HEK293 (cell line): ENCODE data around the gene SDHAF1.

Source experiments
- CTCF ChIA-PET: fragments of 350-600 bp; formaldehyde crosslinking; extraction: SDS; loops from one replicate; lab custom pipeline; 2021; ENCODE audit warnings: antibody characterized with exemption; lab: Yijun Ruan, JAX
- POLR2A ChIA-PET: fragments of 300-600 bp; formaldehyde crosslinking; extraction: SDS; loops from one replicate; lab custom pipeline; 2020; ENCODE audit warnings: antibody characterized with exemption, inconsistent platforms; lab: Yijun Ruan, JAX
- H3K27ac ChIP-seq: fragments of 200-500 bp; sonication (Bioruptor generic); 2 replicates; pipeline ENCODE4 v1.5.1; 2014; ENCODE audit warnings: low read depth, low read length, control low read depth, inconsistent platforms; ENCODE audit errors: extremely low read depth
- H3K36me3 ChIP-seq, 2 experiments: fragments of 200-500 bp in 1 of 2; sonication (Bioruptor generic) in 1 of 2; 1 replicate in 1 of 2; 2 replicates in 1 of 2; pipeline ENCODE4 v1.5.1; 2014 to 2017; ENCODE audit warnings: inconsistent platforms in 2 of 2, low read length in 2 of 2; ENCODE audit not compliant: control insufficient read depth in 2 of 2, insufficient read depth in 1 of 2
- H3K4me1 ChIP-seq: fragments of 200-500 bp; sonication (Bioruptor generic); 2 replicates; pipeline ENCODE4 v1.5.1; 2014; ENCODE audit warnings: mild to moderate bottlenecking, low read length, inconsistent platforms; ENCODE audit not compliant: control insufficient read depth, insufficient read depth
- H3K4me3 ChIP-seq: 2 replicates; pipeline ENCODE4 v1.5.1; 2011; ENCODE audit warnings: low read depth, mild to moderate bottlenecking, control low read depth, low read length, moderate library complexity
- H3K9me3 ChIP-seq: fragments of 200-500 bp; sonication (Bioruptor generic); 2 replicates; pipeline ENCODE4 v1.5.1; 2014; ENCODE audit warnings: low read depth, low read length, inconsistent platforms; ENCODE audit not compliant: control insufficient read depth, insufficient read depth
- BCL11B ChIP-seq: fragments of 450-650 bp; formaldehyde crosslinking; IDR thresholded peaks from 2 replicates; pipeline ENCODE4 v1.5.1; 2016; ENCODE audit warnings: low read depth, missing biosample characterization, missing genetic modification characterization
- EGR2 ChIP-seq: fragments of 450-650 bp; formaldehyde crosslinking; IDR thresholded peaks from 2 replicates; pipeline ENCODE4 v1.5.1; 2016; ENCODE audit warnings: low read depth, missing biosample characterization, missing genetic modification characterization
- FEZF1 ChIP-seq: fragments of 450-650 bp; formaldehyde crosslinking; IDR thresholded peaks from 2 replicates; pipeline ENCODE4 v1.5.1; 2016; ENCODE audit warnings: missing biosample characterization, missing genetic modification characterization
- GLI2 ChIP-seq: fragments of 450-650 bp; formaldehyde crosslinking; IDR thresholded peaks from 2 replicates; pipeline ENCODE4; 2017; ENCODE audit warnings: missing biosample characterization, missing genetic modification characterization, low read depth, borderline replicate concordance
- KLF16 ChIP-seq: fragments of 450-650 bp; formaldehyde crosslinking; IDR thresholded peaks from 2 replicates; pipeline ENCODE4 v1.5.1; 2017; ENCODE audit warnings: missing biosample characterization, missing genetic modification characterization
- OSR2 ChIP-seq: fragments of 450-650 bp; formaldehyde crosslinking; IDR thresholded peaks from 2 replicates; pipeline ENCODE4 v1.5.1; 2016; ENCODE audit warnings: missing biosample characterization, missing genetic modification characterization
- PRDM2 ChIP-seq: fragments of 450-650 bp; formaldehyde crosslinking; IDR thresholded peaks from 2 replicates; pipeline ENCODE4 v1.5.1; 2016; ENCODE audit warnings: missing biosample characterization, missing genetic modification characterization, borderline replicate concordance
- SALL2 ChIP-seq: fragments of 450-650 bp; formaldehyde crosslinking; IDR thresholded peaks from 2 replicates; pipeline ENCODE4 v1.5.0; 2017; ENCODE audit warnings: missing biosample characterization, mild to moderate bottlenecking, missing genetic modification characterization, borderline replicate concordance
- SETDB1 ChIP-seq: IDR thresholded peaks from one replicate; pipeline ENCODE4 v1.6.1; 2017; ENCODE audit warnings: mild to moderate bottlenecking, low read length, moderate library complexity, mixed read lengths; ENCODE audit not compliant: insufficient read length
- SP2 ChIP-seq: fragments of 450-650 bp; formaldehyde crosslinking; IDR thresholded peaks from 2 replicates; pipeline ENCODE4 v1.5.1; 2016; ENCODE audit warnings: missing biosample characterization, missing genetic modification characterization
- TRIM28 ChIP-seq: IDR thresholded peaks from 2 replicates; pipeline ENCODE4 v1.6.1; 2011; ENCODE audit warnings: low read length, control low read depth, borderline replicate concordance
- ZBTB20 ChIP-seq: fragments of 450-650 bp; formaldehyde crosslinking; IDR thresholded peaks from 2 replicates; pipeline ENCODE4 v1.5.1; 2016; ENCODE audit warnings: missing biosample characterization, missing genetic modification characterization
- ZBTB6 ChIP-seq: fragments of 450-650 bp; formaldehyde crosslinking; IDR thresholded peaks from 2 replicates; pipeline ENCODE4 v1.5.1; 2017; ENCODE audit warnings: missing biosample characterization, missing genetic modification characterization
- ZFHX2 ChIP-seq: fragments of 450-650 bp; formaldehyde crosslinking; conservative IDR thresholded peaks from 2 replicates; pipeline ENCODE4 v1.5.1; 2016; ENCODE audit warnings: missing biosample characterization, missing genetic modification characterization
- ZFP69B ChIP-seq: fragments of 450-650 bp; formaldehyde crosslinking; IDR thresholded peaks from 2 replicates; pipeline ENCODE4 v1.5.1; 2016; ENCODE audit warnings: missing biosample characterization, missing genetic modification characterization
- ZNF132 ChIP-seq: fragments of 450-650 bp; formaldehyde crosslinking; IDR thresholded peaks from 2 replicates; pipeline ENCODE4 v1.5.1; 2017; ENCODE audit warnings: missing biosample characterization, missing genetic modification characterization, borderline replicate concordance
- ZNF184 ChIP-seq: fragments of 450-650 bp; IDR thresholded peaks from 2 replicates; pipeline ENCODE4 v1.5.1; 2018; ENCODE audit warnings: missing biosample characterization, mild to moderate bottlenecking, missing genetic modification characterization
- ZNF2 ChIP-seq: fragments of 450-650 bp; formaldehyde crosslinking; IDR thresholded peaks from 2 replicates; pipeline ENCODE4 v1.5.1; 2016; ENCODE audit warnings: missing biosample characterization, missing genetic modification characterization
- ZNF362 ChIP-seq: fragments of 450-650 bp; formaldehyde crosslinking; IDR thresholded peaks from 2 replicates; pipeline ENCODE4 v1.5.1; 2016; ENCODE audit warnings: missing biosample characterization, missing genetic modification characterization
- ZNF366 ChIP-seq: fragments of 450-650 bp; formaldehyde crosslinking; conservative IDR thresholded peaks from 2 replicates; pipeline ENCODE4 v1.5.1; 2016; ENCODE audit warnings: missing biosample characterization, missing genetic modification characterization
- ZNF433 ChIP-seq: fragments of 450-650 bp; formaldehyde crosslinking; IDR thresholded peaks from 2 replicates; pipeline ENCODE4 v1.5.1; 2016; ENCODE audit warnings: missing biosample characterization, missing genetic modification characterization, low read depth
- ZNF449 ChIP-seq: fragments of 450-650 bp; formaldehyde crosslinking; IDR thresholded peaks from 2 replicates; pipeline ENCODE4 v1.5.1; 2017; ENCODE audit warnings: missing biosample characterization, mild to moderate bottlenecking, missing genetic modification characterization, moderate library complexity
- ZNF621 ChIP-seq: fragments of 450-650 bp; formaldehyde crosslinking; IDR thresholded peaks from 2 replicates; pipeline ENCODE4 v1.5.1; 2017; ENCODE audit warnings: missing biosample characterization, missing genetic modification characterization
- ZNF623 ChIP-seq: fragments of 450-650 bp; formaldehyde crosslinking; IDR thresholded peaks from 2 replicates; pipeline ENCODE4 v1.5.1; 2016; ENCODE audit warnings: missing biosample characterization, missing genetic modification characterization
- ZNF639 ChIP-seq: fragments of 450-650 bp; formaldehyde crosslinking; IDR thresholded peaks from 2 replicates; pipeline ENCODE4 v1.5.1; 2016; ENCODE audit warnings: missing biosample characterization, missing genetic modification characterization
- ZNF660 ChIP-seq: fragments of 450-650 bp; IDR thresholded peaks from 2 replicates; pipeline ENCODE4 v1.5.1; 2018; ENCODE audit warnings: missing biosample characterization, mild to moderate bottlenecking, missing genetic modification characterization
- ZNF768 ChIP-seq: fragments of 450-650 bp; formaldehyde crosslinking; IDR thresholded peaks from 2 replicates; pipeline ENCODE4 v1.5.1; 2018; ENCODE audit warnings: missing biosample characterization, mild to moderate bottlenecking, missing genetic modification characterization
- ZSCAN16 ChIP-seq: fragments of 450-650 bp; formaldehyde crosslinking; IDR thresholded peaks from 2 replicates; pipeline ENCODE4 v1.5.1; 2016; ENCODE audit warnings: missing biosample characterization, missing genetic modification characterization

SDHAF1 gene

GRCh38 chr19:35966771-35967170, 28.2 kb upstream of the SDHAF1 start (continued):
- no peak for TF ChIP-seq ZNF768 (tag by site-specific recombination)
- no peak for TF ChIP-seq OSR2 (tag by site-specific recombination)
- TF ChIP-seq FEZF1 (tag by site-specific recombination), result no peak
- no peak for TF ChIP-seq TRIM28
- no peak for TF ChIP-seq SETDB1

- H3K9me3 ChIP-seq, result no peaks in the 10 kb centered on the region
- ChIA-PET CTCF (no interaction called here), POLR2A (no interaction called here)
- no peaks in the 10 kb centered on the region; a peak in 1 of 3 replicates for H3K36me3 ChIP-seq
- no peak overlapping the region for H3K4me3 ChIP-seq
- H3K27ac ChIP-seq, result no peak overlapping the region
- H3K4me1 ChIP-seq, result no peaks in the 10 kb centered on the region
- no peak for TF ChIP-seq ZNF621 (tag by site-specific recombination)
- TF ChIP-seq ZNF449, result no peak
- no peak for TF ChIP-seq ZBTB6 (tag by site-specific recombination)
- TF ChIP-seq OSR2 (tag by site-specific recombination), result no peak
- no peak for TF ChIP-seq ZNF2 (tag by site-specific recombination)
- TF ChIP-seq ZNF660 (tag by site-specific recombination), result no peak
- no peak for TF ChIP-seq ZNF639 (tag by site-specific recombination)
- TF ChIP-seq SALL2 (tag by site-specific recombination), result no peak
- TF ChIP-seq ZBTB20 (tag by site-specific recombination), result no peak
- no peak for TF ChIP-seq ZSCAN16
- no peak for TF ChIP-seq ZNF623 (tag by site-specific recombination)
- TF ChIP-seq ZFHX2 (tag by site-specific recombination), result peak; percentile 93
- TF ChIP-seq SP2 (tag by site-specific recombination), result peak; percentile 48
- TF ChIP-seq ZFP69B (tag by site-specific recombination), result no peak
- no peak for TF ChIP-seq ZNF362 (tag by site-specific recombination)
- peak; percentile 88 for TF ChIP-seq EGR2
- TF ChIP-seq ZNF132 (tag by site-specific recombination), result no peak
- TF ChIP-seq KLF16 (tag by site-specific recombination), result no peak
- no peak for TF ChIP-seq GLI2 (tag by site-specific recombination)
- no peak for TF ChIP-seq ZNF433 (tag by site-specific recombination)
- TF ChIP-seq BCL11B (tag by site-specific recombination), result no peak
- TF ChIP-seq PRDM2 (tag by site-specific recombination), result no peak
- no peak for TF ChIP-seq ZNF366 (tag by site-specific recombination)
- TF ChIP-seq ZNF184, result no peak
Observed at GRCh38 chr19:35973487-35973886, 21.5 kb upstream of the SDHAF1 start.
